Measurements from ENCODE around the gene ARHGEF1. TPM values are rescaled to one million over a fixed set of nuclear protein-coding genes. Genes with fewer than 3 reads are reported as not detected.

The ARHGEF1 gene
- polyA plus RNA-seq, 2 donors, result 51.2 to 104 TPM

DNA sequence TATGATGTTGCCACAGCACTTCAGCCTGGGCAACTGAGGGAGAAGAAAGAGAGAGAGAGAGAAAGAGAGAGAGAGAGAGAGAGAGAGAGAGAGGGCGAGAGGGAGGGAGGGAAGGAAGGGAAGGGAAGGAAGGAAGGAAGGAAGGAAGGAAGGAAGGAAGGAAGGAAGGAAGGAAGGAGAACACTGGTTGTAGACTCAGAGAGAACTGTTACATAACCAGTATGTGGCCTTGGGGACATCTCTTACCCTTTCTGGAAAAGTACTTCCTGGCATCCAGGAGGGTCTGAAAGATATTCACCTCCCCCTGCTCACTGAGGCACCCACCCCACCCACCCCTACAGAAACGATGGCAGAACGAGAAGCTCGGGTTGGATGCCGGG lies 2.7 kb upstream of the ARHGEF1 start:
- Histone ChIP-seq H3K9me3 (ENCODE audit: control insufficient read depth in 2 of 2, insufficient read depth in 1 of 2, low read depth in 1 of 2, low read length in 1 of 2) (no peaks in the 10 kb centered on the region), H3K4me1 (ENCODE audit: control insufficient read depth in 2 of 2, insufficient read depth in 2 of 2, low read length in 1 of 2) (peaks cover 0 to 10% of the 10 kb centered on the region in 2 donors), H3K4me3 (ENCODE audit: low read depth in 1 of 2, low read length in 2 of 2) (no peak overlapping the region), H3K27me3 (ENCODE audit: control insufficient read depth in 1 of 2, insufficient read depth in 2 of 2, low read length in 2 of 2) (no peaks in the 10 kb centered on the region), H3K27ac (ENCODE audit: low read depth in 2 of 2, low read length in 1 of 2) (no peak overlapping the region), H3K36me3 (ENCODE audit: control insufficient read depth in 2 of 2, insufficient read depth in 2 of 2, low read length in 1 of 2) (no peaks in the 10 kb centered on the region)
- WGBS, 2 donors, result 58 to 71% methylated on average over 5 of the region's 5 CpGs

DNA sequence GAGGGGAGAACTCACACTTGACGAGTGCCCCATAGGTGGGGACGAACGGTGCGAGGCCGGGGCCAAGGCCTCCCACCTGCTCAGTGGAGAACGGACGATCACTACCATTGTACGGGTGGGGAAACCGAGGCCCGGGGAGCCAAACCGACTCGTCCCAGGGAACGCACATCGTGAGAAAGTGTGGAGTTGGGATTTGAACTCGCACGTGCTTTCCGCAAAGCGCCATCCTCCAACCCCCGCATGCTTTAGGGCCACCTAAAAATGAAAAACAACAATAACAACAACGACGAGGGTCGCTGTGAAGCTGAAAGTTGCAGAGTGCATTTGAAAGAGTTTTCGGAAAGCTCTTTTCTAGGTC lies 458 bp downstream of the ARHGEF1 start:
- Histone ChIP-seq H3K27ac (ENCODE audit: low read depth in 2 of 2, low read length in 1 of 2) (peak overlapping the region; percentile 90 to 91), H3K9me3 (ENCODE audit: control insufficient read depth in 2 of 2, insufficient read depth in 1 of 2, low read depth in 1 of 2, low read length in 1 of 2) (no peaks in the 10 kb centered on the region), H3K4me1 (ENCODE audit: control insufficient read depth in 2 of 2, insufficient read depth in 2 of 2, low read length in 1 of 2) (peaks cover 0 to 8% of the 10 kb centered on the region in 2 donors), H3K4me3 (ENCODE audit: low read depth in 1 of 2, low read length in 2 of 2) (peak overlapping the region; percentile 78 to 88), H3K27me3 (ENCODE audit: control insufficient read depth in 1 of 2, insufficient read depth in 2 of 2, low read length in 2 of 2) (no peaks in the 10 kb centered on the region), H3K36me3 (ENCODE audit: control insufficient read depth in 2 of 2, insufficient read depth in 2 of 2, low read length in 1 of 2) (peaks cover 0 to 4% of the 10 kb centered on the region in 2 donors)
- 0 to 1% methylated on average over 23 of the region's 23 CpGs for WGBS, 2 donors

DNA sequence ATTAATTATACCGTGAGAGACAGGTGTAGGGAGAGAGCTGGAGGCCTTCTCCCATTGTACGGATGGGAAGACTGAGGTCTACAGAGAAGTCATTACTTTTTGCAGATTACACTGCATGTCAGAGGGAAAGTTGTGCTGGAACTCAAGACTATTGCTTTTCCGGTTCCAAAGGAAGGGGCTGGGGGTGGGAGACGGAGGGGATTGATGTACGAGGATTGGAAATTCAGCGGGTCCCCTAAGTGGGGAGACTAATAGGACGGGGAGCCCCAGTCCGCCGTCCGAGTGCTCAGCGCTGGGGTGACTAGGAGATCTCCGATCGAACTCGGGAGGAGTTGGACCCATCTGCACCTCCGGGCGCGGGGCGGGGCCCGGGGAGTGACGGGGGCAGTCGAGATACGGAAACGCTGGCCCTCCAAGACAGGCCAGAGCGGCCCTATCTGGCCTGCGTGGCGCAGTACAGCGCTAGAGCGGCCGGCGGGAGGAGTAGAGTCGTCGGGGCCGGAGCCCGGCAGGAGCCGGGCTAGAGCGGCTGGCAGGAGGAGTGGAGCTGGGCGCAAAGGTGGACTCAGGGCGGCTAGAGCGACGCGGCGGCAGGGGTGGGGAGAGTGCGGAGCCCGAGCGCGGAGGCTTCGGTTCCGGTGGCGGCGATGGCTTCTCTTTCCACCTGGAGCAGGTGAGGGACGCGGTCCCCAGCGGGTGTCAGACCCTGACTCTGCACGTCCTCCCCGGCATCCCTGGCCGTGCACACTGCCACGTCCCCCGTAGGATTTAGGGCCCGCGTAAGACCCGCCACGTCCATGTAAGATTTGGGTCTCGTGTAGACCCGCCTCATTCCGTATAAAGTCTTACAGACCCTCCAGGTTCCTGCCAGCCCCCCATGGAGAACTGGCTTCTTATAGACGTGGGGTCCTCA lies 1.1 kb downstream of the ARHGEF1 start:
- no peaks in the 10 kb centered on the region for H3K9me3 ChIP-seq (ENCODE audit: control insufficient read depth in 2 of 2, insufficient read depth in 1 of 2, low read depth in 1 of 2, low read length in 1 of 2)
- WGBS, 2 donors, result 1% methylated on average over 50 to 66 of the region's 66 CpGs
- peaks cover 0 to 9% of the 10 kb centered on the region in 2 donors for H3K36me3 ChIP-seq (ENCODE audit: control insufficient read depth in 2 of 2, insufficient read depth in 2 of 2, low read length in 1 of 2)
- peaks cover 0 to 8% of the 10 kb centered on the region in 2 donors for H3K4me1 ChIP-seq (ENCODE audit: control insufficient read depth in 2 of 2, insufficient read depth in 2 of 2, low read length in 1 of 2)
- H3K27me3 ChIP-seq (ENCODE audit: control insufficient read depth in 1 of 2, insufficient read depth in 2 of 2, low read length in 2 of 2), result no peaks in the 10 kb centered on the region
- H3K27ac ChIP-seq (ENCODE audit: low read depth in 2 of 2, low read length in 1 of 2), result peak overlapping the region; percentile 90 to 91
- H3K4me3 ChIP-seq (ENCODE audit: low read depth in 1 of 2, low read length in 2 of 2), result peak overlapping the region; percentile 78 to 88

DNA sequence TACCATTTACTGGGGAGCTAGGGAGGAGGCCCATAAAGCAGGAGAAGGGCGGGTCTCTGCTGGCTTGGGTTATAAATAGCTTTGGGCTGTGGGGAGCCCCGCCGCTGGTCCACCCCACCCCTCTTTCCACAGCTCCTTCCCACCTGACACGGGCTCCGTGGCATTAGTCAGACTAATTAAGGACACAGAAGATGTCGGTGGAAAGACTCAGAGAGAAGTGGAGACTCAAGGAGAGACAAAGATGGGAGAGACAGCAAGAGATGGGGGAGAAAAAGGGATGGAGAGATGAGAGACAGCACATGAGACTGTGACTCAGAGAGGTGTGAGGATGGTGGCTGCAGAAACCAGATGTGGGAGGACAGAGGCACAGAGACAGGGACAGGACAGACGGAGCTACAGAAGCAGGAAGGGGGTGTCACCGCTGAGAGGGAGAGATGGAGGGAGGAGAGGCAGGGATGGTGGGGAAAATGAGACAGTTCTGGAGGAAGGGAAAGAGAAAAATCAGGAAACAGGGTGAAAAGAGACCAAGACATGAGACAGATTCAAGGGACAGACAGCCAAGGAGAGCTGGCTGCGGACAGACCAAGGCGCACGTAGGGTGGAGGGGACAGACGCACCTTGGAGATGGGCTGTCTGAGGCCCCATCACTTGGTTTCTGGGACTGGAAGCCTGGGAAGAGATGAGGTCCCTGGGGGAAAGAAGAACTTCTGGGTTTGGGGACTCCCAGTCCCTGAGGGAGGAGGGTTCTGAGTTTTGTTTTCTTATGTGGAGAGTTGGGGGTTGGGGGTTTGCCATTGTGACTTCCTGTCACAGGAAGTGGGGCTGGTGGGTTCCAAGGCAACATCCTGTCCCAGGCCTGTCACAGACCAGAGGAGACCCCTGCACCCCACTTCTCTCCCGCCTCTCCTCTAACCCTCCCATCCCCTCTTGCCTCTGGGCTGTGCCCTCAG lies 4.1 kb downstream of the ARHGEF1 start:
- H3K4me3 ChIP-seq (ENCODE audit: low read depth in 1 of 2, low read length in 2 of 2), result peak overlapping the region; percentile 1 to 7
- no peaks in the 10 kb centered on the region for H3K27me3 ChIP-seq (ENCODE audit: control insufficient read depth in 1 of 2, insufficient read depth in 2 of 2, low read length in 2 of 2)
- 51 to 54% methylated on average over 13 of the region's 13 CpGs for WGBS, 2 donors
- no peaks in the 10 kb centered on the region for H3K9me3 ChIP-seq (ENCODE audit: control insufficient read depth in 2 of 2, insufficient read depth in 1 of 2, low read depth in 1 of 2, low read length in 1 of 2)
- H3K4me1 ChIP-seq (ENCODE audit: control insufficient read depth in 2 of 2, insufficient read depth in 2 of 2, low read length in 1 of 2), result peaks cover 0 to 8% of the 10 kb centered on the region in 2 donors
- peaks cover 1 to 20% of the 10 kb centered on the region in 2 donors for H3K36me3 ChIP-seq (ENCODE audit: control insufficient read depth in 2 of 2, insufficient read depth in 2 of 2, low read length in 1 of 2)
- peak overlapping the region; percentile 63 to 80 for H3K27ac ChIP-seq (ENCODE audit: low read depth in 2 of 2, low read length in 1 of 2)

DNA sequence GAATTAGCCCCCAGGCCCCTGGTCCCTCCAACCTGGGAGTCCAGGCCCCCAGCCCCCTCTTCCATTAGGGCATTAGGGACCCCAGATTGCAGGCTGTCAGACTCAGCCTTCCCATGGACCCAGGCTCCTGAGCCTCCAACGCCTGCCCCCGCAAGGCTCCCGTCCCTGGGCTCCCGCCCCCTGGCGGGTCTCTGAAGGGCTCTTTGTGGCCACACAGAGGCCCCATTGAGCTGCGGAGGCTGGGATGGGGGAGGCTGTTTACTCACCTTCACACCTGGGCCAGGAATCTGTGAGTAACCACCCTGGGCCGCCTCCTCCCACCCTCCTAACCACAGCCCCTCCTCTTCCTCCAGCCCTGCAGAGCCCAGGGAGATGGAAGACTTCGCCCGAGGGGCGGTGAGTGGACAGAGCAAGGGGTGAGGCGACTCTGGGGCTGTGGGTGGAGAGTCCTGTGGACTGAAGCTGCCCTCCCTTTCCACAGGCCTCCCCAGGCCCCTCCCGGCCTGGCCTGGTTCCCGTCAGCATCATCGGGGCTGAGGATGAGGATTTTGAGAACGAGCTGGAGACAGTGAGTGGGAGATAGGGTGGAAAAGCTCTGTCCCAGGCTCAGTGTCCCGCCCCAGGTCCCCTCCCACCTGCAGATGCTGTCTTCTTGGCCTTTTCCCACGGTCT lies 4.9 kb downstream of the ARHGEF1 start:
- WGBS, 2 donors, result 38 to 56% methylated on average over 17 of the region's 17 CpGs
- H3K9me3 ChIP-seq (ENCODE audit: control insufficient read depth in 2 of 2, insufficient read depth in 1 of 2, low read depth in 1 of 2, low read length in 1 of 2), result no peaks in the 10 kb centered on the region
- H3K36me3 ChIP-seq (ENCODE audit: control insufficient read depth in 2 of 2, insufficient read depth in 2 of 2, low read length in 1 of 2), result peaks cover 6 to 27% of the 10 kb centered on the region in 2 donors
- peak overlapping the region in 1 of 2 donors; percentile 26 for H3K4me3 ChIP-seq (ENCODE audit: low read depth in 1 of 2, low read length in 2 of 2)
- no peaks in the 10 kb centered on the region for H3K27me3 ChIP-seq (ENCODE audit: control insufficient read depth in 1 of 2, insufficient read depth in 2 of 2, low read length in 2 of 2)
- peaks cover 0 to 3% of the 10 kb centered on the region in 2 donors for H3K4me1 ChIP-seq (ENCODE audit: control insufficient read depth in 2 of 2, insufficient read depth in 2 of 2, low read length in 1 of 2)
- peak overlapping the region; percentile 63 to 80 for H3K27ac ChIP-seq (ENCODE audit: low read depth in 2 of 2, low read length in 1 of 2)

DNA sequence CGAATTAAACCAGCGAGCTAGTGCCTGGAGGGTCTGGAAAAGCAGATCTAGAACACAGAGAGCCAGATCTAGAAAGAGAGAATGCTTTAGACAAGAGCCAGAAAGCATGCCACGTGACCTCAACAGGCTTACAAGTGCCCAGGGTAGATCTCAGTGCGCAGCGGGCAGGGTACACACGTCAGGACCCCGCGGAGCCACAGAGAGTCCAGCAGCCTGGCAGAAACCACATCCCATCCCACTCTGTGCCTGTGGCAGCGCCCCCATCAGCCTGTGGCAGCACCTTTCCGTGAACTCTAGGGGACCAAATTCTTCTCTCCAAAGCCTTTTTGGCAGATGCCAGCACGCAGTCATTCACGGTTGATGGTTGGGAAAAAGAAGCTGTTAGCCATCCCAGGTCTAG lies 5.9 kb downstream of the ARHGEF1 start:
- Histone ChIP-seq H3K4me1 (ENCODE audit: control insufficient read depth in 2 of 2, insufficient read depth in 2 of 2, low read length in 1 of 2) (peaks cover 0 to 3% of the 10 kb centered on the region in 2 donors), H3K36me3 (ENCODE audit: control insufficient read depth in 2 of 2, insufficient read depth in 2 of 2, low read length in 1 of 2) (peaks cover 6 to 27% of the 10 kb centered on the region in 2 donors)
- 73 to 84% methylated on average over 12 of the region's 12 CpGs for WGBS, 2 donors

DNA sequence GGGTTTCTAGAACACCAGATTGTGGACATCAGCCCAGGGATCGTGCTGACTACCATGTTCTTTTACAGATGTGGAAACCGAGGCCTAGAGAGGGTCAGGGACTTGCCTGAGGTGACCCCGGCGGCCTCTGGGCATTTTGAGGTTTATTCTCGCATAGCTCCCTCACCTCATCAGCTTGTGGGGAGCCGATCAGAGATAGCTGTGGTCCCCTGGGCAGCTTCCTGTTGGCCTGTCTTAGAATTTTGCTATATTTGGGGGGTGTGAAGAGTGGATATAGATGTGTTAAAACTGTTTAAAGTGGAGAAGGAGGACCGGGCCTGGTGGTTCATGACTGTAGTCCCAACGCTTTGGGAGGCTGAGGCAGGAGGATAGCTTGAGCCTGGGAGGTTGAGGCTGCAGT lies 6.9 kb downstream of the ARHGEF1 start:
- WGBS, 2 donors, result 89 to 92% methylated on average over 8 of the region's 8 CpGs
- H3K36me3 ChIP-seq (ENCODE audit: control insufficient read depth in 2 of 2, insufficient read depth in 2 of 2, low read length in 1 of 2), result peaks cover 12 to 35% of the 10 kb centered on the region in 2 donors
- H3K4me1 ChIP-seq (ENCODE audit: control insufficient read depth in 2 of 2, insufficient read depth in 2 of 2, low read length in 1 of 2), result peaks cover 0 to 3% of the 10 kb centered on the region in 2 donors
- no peaks in the 10 kb centered on the region for H3K9me3 ChIP-seq (ENCODE audit: control insufficient read depth in 2 of 2, insufficient read depth in 1 of 2, low read depth in 1 of 2, low read length in 1 of 2)
- H3K27me3 ChIP-seq (ENCODE audit: control insufficient read depth in 1 of 2, insufficient read depth in 2 of 2, low read length in 2 of 2), result no peaks in the 10 kb centered on the region
- no peak overlapping the region for H3K4me3 ChIP-seq (ENCODE audit: low read depth in 1 of 2, low read length in 2 of 2)
- H3K27ac ChIP-seq (ENCODE audit: low read depth in 2 of 2, low read length in 1 of 2), result no peak overlapping the region

More for the DNA sequence above, 5.9 kb downstream of the ARHGEF1 start:
- Histone ChIP-seq H3K9me3 (ENCODE audit: control insufficient read depth in 2 of 2, insufficient read depth in 1 of 2, low read depth in 1 of 2, low read length in 1 of 2) (no peaks in the 10 kb centered on the region), H3K27me3 (ENCODE audit: control insufficient read depth in 1 of 2, insufficient read depth in 2 of 2, low read length in 2 of 2) (no peaks in the 10 kb centered on the region), H3K4me3 (ENCODE audit: low read depth in 1 of 2, low read length in 2 of 2) (no peak overlapping the region), H3K27ac (ENCODE audit: low read depth in 2 of 2, low read length in 1 of 2) (no peak overlapping the region)

DNA sequence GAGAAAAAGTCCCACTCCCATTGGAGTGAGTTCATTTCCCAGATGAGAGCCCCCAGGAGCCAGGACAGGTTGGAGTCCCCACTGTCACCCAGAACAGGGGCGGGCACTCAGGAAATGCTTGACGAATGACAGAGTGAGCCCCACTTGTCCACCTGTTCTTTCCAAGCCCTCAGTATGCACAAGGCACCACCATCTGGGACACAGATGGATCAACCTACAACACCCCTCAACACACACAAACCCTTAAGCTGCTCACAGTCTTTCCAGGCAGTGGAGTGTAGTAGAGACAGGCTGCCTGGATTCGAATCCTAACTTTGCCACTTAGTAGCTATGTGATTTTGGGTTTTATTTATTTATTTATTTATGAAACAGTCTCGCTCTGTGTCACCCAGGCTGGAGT lies 8.0 kb downstream of the ARHGEF1 start:
- Histone ChIP-seq H3K27ac (ENCODE audit: low read depth in 2 of 2, low read length in 1 of 2) (no peak overlapping the region), H3K4me1 (ENCODE audit: control insufficient read depth in 2 of 2, insufficient read depth in 2 of 2, low read length in 1 of 2) (no peaks in the 10 kb centered on the region), H3K27me3 (ENCODE audit: control insufficient read depth in 1 of 2, insufficient read depth in 2 of 2, low read length in 2 of 2) (no peaks in the 10 kb centered on the region), H3K4me3 (ENCODE audit: low read depth in 1 of 2, low read length in 2 of 2) (no peak overlapping the region), H3K9me3 (ENCODE audit: control insufficient read depth in 2 of 2, insufficient read depth in 1 of 2, low read depth in 1 of 2, low read length in 1 of 2) (no peaks in the 10 kb centered on the region), H3K36me3 (ENCODE audit: control insufficient read depth in 2 of 2, insufficient read depth in 2 of 2, low read length in 1 of 2) (peaks cover 14 to 45% of the 10 kb centered on the region in 2 donors)
- WGBS, 2 donors, result 94% methylated on average over 4 of the region's 4 CpGs
